ENCODE results near the gene KLHL34. TPM values are rescaled to one million over a fixed set of nuclear protein-coding genes. Genes with fewer than 3 reads are reported as not detected.
A peak's percentile ranks its signal among the peaks of the same experiment; 100 is the strongest.

KLHL34 gene
- total and polyA plus RNA-seq, 9 donors: 0.02 TPM; not detected in 8

DNA sequence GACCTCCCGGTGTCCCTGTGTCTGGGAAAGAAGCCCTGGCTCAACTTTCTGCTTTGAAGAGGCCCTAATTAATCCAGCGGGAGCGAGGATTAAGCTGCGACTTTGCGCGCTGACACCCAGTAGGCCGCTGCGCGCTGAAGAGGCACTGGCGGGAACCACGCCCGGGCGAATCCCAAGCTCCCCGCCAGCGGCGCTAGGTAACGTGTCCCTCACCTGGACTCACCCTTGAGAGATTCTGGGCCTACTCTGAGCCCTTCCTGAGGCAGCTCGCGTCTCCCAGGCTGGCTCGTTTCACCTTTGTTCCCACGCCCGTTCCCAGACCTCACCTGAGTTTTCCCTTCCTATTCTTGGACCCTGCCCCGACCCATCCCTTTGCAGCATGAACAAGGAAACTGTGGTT is 616 bp upstream of the KLHL34 start:
- no peak for TF ChIP-seq POLR2A (IDR thresholded peaks at IDR 0.05)
- Histone ChIP-seq H3K9me3 (no peaks in the 10 kb centered on the region), H3K4me1 (ENCODE audit: insufficient read depth) (peaks cover 3% of the 10 kb centered on the region), H3K27ac (no peak overlapping the region), H3K4me3 (no peak overlapping the region), H3K36me3 (no peaks in the 10 kb centered on the region), H3K27me3 (no peaks in the 10 kb centered on the region)
- no peak for DNase-seq
- intact Hi-C loops (cut with DNase I): no loop called here
- WGBS, 3 donors: 59 to 72% (median 60%) methylated on average over 23 of the region's 23 CpGs

DNA sequence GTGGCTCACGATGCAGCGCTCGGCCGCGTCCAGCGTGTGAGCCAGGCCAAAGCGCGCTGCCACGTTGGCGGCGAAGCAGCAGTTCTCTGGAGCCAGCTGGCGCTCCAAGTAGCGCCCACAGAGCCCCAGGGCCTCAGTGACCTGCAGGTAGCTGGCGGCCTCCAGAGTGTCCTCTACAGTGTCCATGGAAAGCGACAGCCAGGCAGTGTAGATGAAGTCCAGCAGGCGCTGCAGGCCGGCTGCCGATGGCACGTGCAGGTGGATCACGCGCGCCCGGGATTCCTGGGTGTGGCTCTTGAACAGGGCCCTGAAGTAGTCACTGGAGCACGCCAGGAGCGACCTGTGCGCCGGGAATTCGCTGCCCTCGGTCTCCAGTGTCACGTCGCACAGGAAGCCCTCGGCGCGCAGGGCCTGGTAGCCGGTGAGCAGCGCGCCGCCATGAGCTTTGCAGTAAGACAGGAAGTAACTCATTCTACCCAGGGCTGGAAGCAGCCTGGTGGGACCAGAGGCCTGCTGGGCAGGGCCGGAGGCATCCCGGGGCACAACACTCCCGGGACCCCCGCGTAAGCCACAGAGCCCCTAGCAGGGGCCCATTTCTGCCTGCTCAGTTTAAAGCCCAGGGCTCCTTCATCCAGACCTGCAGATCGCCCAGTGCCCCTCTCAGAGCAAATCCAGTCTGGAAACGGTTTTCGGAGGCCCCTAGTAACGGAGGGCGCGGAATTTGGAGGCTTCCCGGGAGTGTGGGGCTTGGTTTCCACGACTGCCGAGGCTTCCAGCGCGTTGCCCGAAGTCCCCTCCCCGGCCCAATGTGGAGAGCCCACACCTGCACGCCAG is 595 bp downstream of the KLHL34 start:
- Histone ChIP-seq H3K27ac (no peak overlapping the region), H3K36me3 (no peaks in the 10 kb centered on the region), H3K9me3 (no peaks in the 10 kb centered on the region), H3K27me3 (no peaks in the 10 kb centered on the region), H3K4me3 (no peak overlapping the region), H3K4me1 (ENCODE audit: insufficient read depth) (peaks cover 3% of the 10 kb centered on the region)
- TF ChIP-seq, protein P1, sequence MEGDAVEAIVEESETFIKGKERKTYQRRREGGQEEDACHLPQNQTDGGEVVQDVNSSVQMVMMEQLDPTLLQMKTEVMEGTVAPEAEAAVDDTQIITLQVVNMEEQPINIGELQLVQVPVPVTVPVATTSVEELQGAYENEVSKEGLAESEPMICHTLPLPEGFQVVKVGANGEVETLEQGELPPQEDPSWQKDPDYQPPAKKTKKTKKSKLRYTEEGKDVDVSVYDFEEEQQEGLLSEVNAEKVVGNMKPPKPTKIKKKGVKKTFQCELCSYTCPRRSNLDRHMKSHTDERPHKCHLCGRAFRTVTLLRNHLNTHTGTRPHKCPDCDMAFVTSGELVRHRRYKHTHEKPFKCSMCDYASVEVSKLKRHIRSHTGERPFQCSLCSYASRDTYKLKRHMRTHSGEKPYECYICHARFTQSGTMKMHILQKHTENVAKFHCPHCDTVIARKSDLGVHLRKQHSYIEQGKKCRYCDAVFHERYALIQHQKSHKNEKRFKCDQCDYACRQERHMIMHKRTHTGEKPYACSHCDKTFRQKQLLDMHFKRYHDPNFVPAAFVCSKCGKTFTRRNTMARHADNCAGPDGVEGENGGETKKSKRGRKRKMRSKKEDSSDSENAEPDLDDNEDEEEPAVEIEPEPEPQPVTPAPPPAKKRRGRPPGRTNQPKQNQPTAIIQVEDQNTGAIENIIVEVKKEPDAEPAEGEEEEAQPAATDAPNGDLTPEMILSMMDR (IDR thresholded peaks at IDR 0.05): no peak
- TF ChIP-seq EP300 (IDR thresholded peaks at IDR 0.05) (no peak), POLR2A (IDR thresholded peaks at IDR 0.05) (no peak)
- no peak for DNase-seq
- WGBS, 3 donors: 74 to 79% (median 77%) methylated on average over 37 to 57 of the region's 57 CpGs
- intact Hi-C loops (cut with DNase I): no loop called here

DNA sequence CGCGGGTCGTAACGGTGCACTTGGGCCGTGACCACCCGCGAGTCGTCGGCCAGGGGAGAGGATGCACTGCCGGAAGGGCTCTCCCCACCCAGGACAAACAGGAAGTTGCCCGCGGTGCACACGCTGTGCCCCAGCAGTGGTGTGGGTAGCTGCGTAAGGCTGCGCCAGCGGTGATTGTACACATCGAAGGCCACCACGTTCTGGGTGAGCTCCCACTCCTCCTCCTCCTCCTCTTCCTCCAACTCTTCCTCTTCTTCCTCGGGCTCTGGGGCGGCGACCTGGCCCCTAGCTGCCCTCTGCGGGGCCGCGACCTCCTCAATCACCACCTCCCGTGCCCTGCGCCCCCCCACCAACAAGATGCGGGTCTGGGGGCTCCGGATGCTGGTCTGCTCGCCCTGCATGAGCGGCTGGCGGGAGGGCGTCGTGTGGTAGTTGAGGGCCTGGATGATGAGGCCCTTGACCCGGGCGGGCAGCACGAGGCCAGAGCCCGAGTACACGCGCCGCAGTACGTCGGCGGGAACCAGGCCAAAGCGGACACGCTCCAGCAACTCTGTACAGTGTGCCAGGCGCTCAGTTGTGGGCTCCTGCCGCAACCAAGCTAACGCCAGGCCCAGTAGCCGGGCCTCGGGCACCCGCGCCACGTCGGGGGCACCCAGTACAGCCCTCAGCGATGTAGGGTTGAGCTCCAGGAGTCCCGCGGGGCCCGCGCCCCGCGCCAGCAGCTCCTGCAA is 1.4 kb downstream of the KLHL34 start:
- Histone ChIP-seq H3K4me1 (ENCODE audit: insufficient read depth) (peaks cover 3% of the 10 kb centered on the region), H3K4me3 (no peak overlapping the region), H3K36me3 (no peaks in the 10 kb centered on the region), H3K27me3 (no peaks in the 10 kb centered on the region), H3K27ac (no peak overlapping the region), H3K9me3 (no peaks in the 10 kb centered on the region)
- WGBS, 3 donors: 71 to 76% (median 71%) methylated on average over 52 to 61 of the region's 61 CpGs
- intact Hi-C loops (cut with DNase I): no loop called here
- DNase-seq: peak in 1 of 5 donors; percentile 14
- TF ChIP-seq POLR2A (IDR thresholded peaks at IDR 0.05): no peak
- no peak for TF ChIP-seq EP300 (IDR thresholded peaks at IDR 0.05)
- TF ChIP-seq, protein P1 (IDR thresholded peaks at IDR 0.05): no peak

DNA sequence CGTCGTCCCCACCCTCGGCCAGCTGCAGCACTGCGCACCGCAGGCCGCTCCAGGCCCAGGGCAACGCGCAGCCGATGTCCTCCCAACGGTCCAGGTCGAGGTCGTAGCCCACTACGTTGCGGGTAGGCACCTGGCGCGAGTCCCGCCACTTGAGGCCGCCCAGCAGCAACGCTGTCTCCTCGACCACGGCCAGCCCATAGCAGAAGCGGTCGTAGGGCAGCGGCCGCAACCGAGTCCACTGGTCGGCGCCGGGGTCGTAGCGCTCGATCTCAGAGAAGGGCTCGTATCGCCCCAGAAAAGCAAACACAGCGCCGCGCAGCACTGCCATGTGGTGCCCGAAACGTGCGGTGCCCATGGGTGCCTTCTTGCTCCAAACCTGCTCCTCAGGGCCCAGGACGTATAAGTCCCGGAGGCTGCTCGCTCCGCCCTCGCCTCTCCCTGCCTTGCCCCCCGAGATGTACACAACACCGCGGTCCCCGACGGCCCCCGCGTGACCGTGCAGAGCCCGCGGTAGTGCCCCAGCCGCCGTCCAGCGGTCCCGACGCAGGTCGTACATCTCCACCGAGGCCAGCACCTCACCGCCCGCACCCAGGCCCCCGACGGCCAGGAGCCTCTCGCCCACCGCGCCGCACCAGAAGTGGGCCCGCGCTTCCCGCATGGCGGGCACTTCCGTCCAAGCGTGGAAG is 2.1 kb downstream of the KLHL34 start:
- WGBS, 3 donors: 44 to 52% (median 46%) methylated on average over 62 to 76 of the region's 76 CpGs

More for the DNA sequence above, 2.1 kb downstream of the KLHL34 start:
- Histone ChIP-seq H3K4me1 (ENCODE audit: insufficient read depth) (peaks cover 3% of the 10 kb centered on the region), H3K27ac (no peak overlapping the region), H3K27me3 (no peaks in the 10 kb centered on the region), H3K36me3 (no peaks in the 10 kb centered on the region), H3K9me3 (no peaks in the 10 kb centered on the region), H3K4me3 (no peak overlapping the region)
- DNase-seq: peak in 2 of 5 donors; percentile 17 to 19
- TF ChIP-seq, protein P1 (IDR thresholded peaks at IDR 0.05): no peak
- TF ChIP-seq POLR2A (IDR thresholded peaks at IDR 0.05) (no peak), EP300 (IDR thresholded peaks at IDR 0.05) (no peak)
- intact Hi-C loops (cut with DNase I): no loop called here
